Pancreas (tissue), 10 donors: ENCODE results near the gene PABPN1L. TPM values are rescaled to one million over a fixed set of nuclear protein-coding genes. Genes with fewer than 3 reads are reported as not detected.

Source experiments
- ATAC-seq, 4 donors: fragments of 200-7000 bp; cut with Tn5 transposase; one replicate each; pipeline versions ENCODE4 v1.8.0 to v1.9.1; 2020; ENCODE audit warnings: mild to moderate bottlenecking in 4 of 4, moderate library complexity in 4 of 4
- DNase-seq, 6 donors: peaks; one replicate each; pipeline ENCODE4 v3.0.0-alpha.2; 2020
- FAIRE-seq: peaks from 2 replicates; lab custom pipeline; 2012; peaks lifted over from hg19 to GRCh38; lab: Jason Lieb, UNC
- H3K27ac ChIP-seq, 4 donors: fragments of 200-600 bp; sonication (generic); 1 replicate in 3 of 4; 2 replicates in 1 of 4; pipeline versions ENCODE4 v1.5.0 to v1.8.0; 2020
- H3K27me3 ChIP-seq, 4 donors: fragments of 200-600 bp; one replicate each; pipeline ENCODE4 v1.8.0; 2021
- H3K36me3 ChIP-seq, 3 donors: fragments of 200-600 bp; sonication (generic) in 1 of 3; one replicate each; pipeline versions ENCODE4 v1.5.0 to v1.8.0; 2020 to 2021
- H3K4me1 ChIP-seq, 3 donors: fragments of 200-600 bp; one replicate each; pipeline ENCODE4 v1.8.0; 2021
- H3K4me3 ChIP-seq, 4 donors: fragments of 200-600 bp; sonication (generic) in 2 of 4; one replicate each; pipeline versions ENCODE4 v1.5.0 to v1.8.0; 2020 to 2021
- H3K9me3 ChIP-seq, 4 donors: fragments of 200-600 bp; one replicate each; pipeline ENCODE4 v1.8.0; 2021
- WGBS, 2 donors: extraction: QIAGEN DNeasy Blood & Tissue Kit; methylation state at CpG; one replicate each; pipeline ENCODE4 v1.1.7; 2013; 5-methylcytosine and 5-hydroxymethylcytosine counted together
- intact Hi-C, 3 donors: fragments of 100-400 bp; cut with DNase I; formaldehyde crosslinking; loops; one replicate each; pipeline versions ENCODE4 v1.11.1 to v1.14.2; 2022
- polyA plus RNA-seq, 2 donors: library from polyadenylated mRNA; stranded (reverse); fragments of 200-250 nt; gene quantifications; one replicate each; pipeline ENCODE4 v1.2.3, GENCODE V29; 2013
- total RNA-seq, 6 donors: library from RNA; stranded (reverse); fragmentation: NEBNext Ultra II Directional in 4 of 6; extraction: Animal tissue kit (Norgen Biotek cat#: 25700) in 4 of 6; gene quantifications; one replicate each; pipeline versions ENCODE4 v1.2.1 to v1.2.4, GENCODE V29; 2021 to 2023
- TF ChIP-seq, protein P1 (sequence below), 4 donors: fragments of 200-600 bp; sonication (generic) in 3 of 4; IDR thresholded peaks; one replicate each; pipeline versions ENCODE4 v1.5.0 to v1.8.0; 2021; ENCODE audit warnings: antibody characterized with exemption in 4 of 4
- donor health status: healthy with polysubstance abuse.
- donor health status: DM: no; HTN: no; CAD: no; lungs with moderate emphysema.
- donor health status: DM: no; HTN: no; CAD: no.
- donor health status: control.
- donor health status: control.
- donor health status: Bipolar disorder and iron deficiency.
- donor health status: DM: yes; HTN: yes; CAD: no.
- donor health status: DM: no; HTN: no; CAD: no.
- donor health status: DM: no; HTN: no; CAD: no.
- donor health status: DM: yes; HTN: yes; CAD: no.

PABPN1L gene
- total and polyA plus RNA-seq, 8 donors: 0.23 to 0.65 (median 0.35) TPM; not detected in 3

DNA sequence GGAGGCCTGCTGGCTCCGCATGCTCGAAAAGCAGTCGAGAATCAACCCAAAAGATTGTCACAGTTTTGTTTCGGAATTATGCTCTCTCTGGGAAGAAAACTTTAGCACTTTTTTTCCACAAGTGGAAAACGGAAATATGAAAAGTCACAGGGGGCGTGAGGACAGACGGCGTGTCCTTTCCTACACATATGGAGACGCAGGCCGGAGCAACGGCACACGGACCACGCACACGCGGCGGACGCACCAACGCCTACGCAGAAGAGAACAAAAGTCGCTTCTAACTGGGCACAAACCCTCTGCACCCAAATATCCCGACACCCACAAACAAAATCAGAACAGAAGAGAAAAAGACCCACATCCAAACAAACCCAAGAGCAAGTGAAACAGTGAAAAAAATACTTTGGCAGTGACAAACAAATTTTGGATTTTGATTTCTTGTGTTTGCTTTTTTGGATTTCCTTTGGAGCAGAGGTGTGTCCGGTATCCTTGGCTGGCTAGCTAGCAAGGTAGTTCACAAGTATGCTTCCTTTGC lies 9.3 kb upstream of the PABPN1L start:
- Histone ChIP-seq H3K4me1 (no peaks in the 10 kb centered on the region), H3K4me3 (no peak overlapping the region), H3K27ac (no peak overlapping the region), H3K27me3 (no peaks in the 10 kb centered on the region), H3K36me3 (no peaks in the 10 kb centered on the region), H3K9me3 (no peaks in the 10 kb centered on the region)
- ATAC-seq: no peak
- intact Hi-C loops: no loop called here
- 93 to 94% methylated on average over 22 of the region's 22 CpGs for WGBS, 2 donors
- no peak for DNase-seq
- TF ChIP-seq, protein P1, sequence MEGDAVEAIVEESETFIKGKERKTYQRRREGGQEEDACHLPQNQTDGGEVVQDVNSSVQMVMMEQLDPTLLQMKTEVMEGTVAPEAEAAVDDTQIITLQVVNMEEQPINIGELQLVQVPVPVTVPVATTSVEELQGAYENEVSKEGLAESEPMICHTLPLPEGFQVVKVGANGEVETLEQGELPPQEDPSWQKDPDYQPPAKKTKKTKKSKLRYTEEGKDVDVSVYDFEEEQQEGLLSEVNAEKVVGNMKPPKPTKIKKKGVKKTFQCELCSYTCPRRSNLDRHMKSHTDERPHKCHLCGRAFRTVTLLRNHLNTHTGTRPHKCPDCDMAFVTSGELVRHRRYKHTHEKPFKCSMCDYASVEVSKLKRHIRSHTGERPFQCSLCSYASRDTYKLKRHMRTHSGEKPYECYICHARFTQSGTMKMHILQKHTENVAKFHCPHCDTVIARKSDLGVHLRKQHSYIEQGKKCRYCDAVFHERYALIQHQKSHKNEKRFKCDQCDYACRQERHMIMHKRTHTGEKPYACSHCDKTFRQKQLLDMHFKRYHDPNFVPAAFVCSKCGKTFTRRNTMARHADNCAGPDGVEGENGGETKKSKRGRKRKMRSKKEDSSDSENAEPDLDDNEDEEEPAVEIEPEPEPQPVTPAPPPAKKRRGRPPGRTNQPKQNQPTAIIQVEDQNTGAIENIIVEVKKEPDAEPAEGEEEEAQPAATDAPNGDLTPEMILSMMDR (IDR thresholded peaks at IDR 0.05): no peak
- no peak for FAIRE-seq

- Histone ChIP-seq H3K9me3 (no peaks in the 10 kb centered on the region), H3K36me3 (no peaks in the 10 kb centered on the region), H3K4me1 (no peaks in the 10 kb centered on the region), H3K27ac (no peak overlapping the region), H3K27me3 (no peaks in the 10 kb centered on the region), H3K4me3 (no peak overlapping the region)
- no peak for FAIRE-seq
- intact Hi-C loops: no loop called here
- 95% methylated on average over 34 of the region's 34 CpGs for WGBS, 2 donors
- TF ChIP-seq, protein P1 (IDR thresholded peaks at IDR 0.05): no peak
- ATAC-seq: no peak
- DNase-seq: no peak
Measured at GRCh38 chr16:88874938-88875599, 8.6 kb upstream of the PABPN1L start.

DNA sequence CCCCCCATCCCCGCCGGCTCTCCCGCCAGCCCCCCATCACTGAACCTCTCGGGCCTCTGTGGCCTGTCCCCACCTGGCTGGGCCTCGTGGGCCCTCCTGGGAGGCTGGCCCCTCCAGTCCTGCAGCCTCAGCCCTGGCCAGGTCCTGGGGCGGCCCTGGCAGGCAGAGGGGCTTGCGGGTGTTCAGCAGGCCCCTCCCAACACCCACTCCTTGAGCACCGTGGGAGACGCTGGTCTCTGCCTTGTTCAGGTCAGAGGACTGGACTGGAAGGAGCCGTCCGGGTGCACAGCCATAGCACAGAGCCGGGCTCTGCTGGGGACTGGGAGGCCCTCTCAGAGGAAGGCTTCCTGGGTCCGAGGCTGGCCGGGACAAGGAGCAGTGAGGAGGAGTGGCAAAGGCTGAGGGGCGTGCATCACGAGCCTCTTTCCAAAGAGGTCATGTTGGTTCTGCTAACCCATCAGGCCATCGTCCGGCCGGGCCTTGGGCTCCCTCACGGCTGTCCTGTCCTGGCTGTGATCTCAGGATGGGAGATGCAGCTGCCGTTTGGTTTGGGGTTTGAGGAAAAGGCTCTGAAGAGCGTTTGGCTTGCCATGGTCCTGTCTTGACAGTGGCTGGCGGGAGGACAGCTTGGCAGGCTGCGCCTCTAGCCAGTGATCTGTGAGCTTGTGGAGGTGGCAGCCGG lies 6.3 kb upstream of the PABPN1L start:
- Histone ChIP-seq H3K27ac (no peak overlapping the region), H3K4me3 (no peak overlapping the region), H3K9me3 (no peaks in the 10 kb centered on the region), H3K27me3 (no peaks in the 10 kb centered on the region), H3K4me1 (no peaks in the 10 kb centered on the region), H3K36me3 (no peaks in the 10 kb centered on the region)
- 49 to 62% methylated on average over 25 of the region's 25 CpGs for WGBS, 2 donors
- DNase-seq (no peak), ATAC-seq (peak in 1 of 4 donors; percentile 2), FAIRE-seq (no peak)
- intact Hi-C loops: no loop called here
- TF ChIP-seq, protein P1 (IDR thresholded peaks at IDR 0.05): no peak

DNA sequence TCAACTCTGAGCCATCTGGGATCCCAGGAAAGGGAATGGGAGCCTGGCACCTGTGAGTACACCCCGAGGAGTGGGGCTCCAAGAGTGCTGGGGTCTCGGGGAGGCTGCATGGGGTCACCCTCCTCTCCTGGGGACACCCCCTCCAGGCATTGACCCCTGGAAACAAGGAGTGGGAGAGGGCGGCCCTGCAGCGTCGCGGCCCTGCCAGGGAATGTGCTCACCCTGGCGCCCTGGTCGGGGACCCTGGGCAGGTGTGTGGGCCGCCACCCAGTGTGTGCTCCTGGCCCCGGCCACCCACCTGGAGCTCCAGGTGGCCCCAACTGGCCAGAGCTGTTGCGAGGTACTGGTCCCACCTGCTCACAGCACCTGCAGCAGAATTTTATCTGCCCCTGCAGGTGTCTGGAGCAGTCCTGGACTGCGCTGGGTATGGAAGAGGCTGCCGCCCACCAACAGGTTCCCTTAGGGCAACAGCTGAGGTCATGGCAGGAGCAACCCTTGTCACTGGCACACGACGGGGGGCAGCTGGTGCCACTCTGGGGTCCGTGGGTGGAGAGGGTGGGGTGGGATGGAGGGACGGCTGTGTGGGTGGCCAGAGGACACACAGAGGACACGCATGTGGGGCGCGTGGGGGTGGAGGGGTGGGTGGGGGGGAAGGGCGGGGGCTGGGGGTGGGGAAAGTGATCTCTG lies 5.4 kb upstream of the PABPN1L start:
- DNase-seq (no peak), FAIRE-seq (no peak), ATAC-seq (peak in 3 of 4 donors; percentile 10 to 22 (median 20))
- H3K27ac ChIP-seq: no peak overlapping the region
- intact Hi-C loops: no loop called here
- TF ChIP-seq, protein P1 (IDR thresholded peaks at IDR 0.05): no peak
- H3K4me1 ChIP-seq: no peaks in the 10 kb centered on the region
- no peaks in the 10 kb centered on the region for H3K9me3 ChIP-seq
- 49 to 62% methylated on average over 20 to 21 of the region's 21 CpGs for WGBS, 2 donors
- no peaks in the 10 kb centered on the region for H3K27me3 ChIP-seq
- no peak overlapping the region for H3K4me3 ChIP-seq
- H3K36me3 ChIP-seq: no peaks in the 10 kb centered on the region
